IPS-18c (cell line): ENCODE measurements around the gene ANKS1B.
"Not testable (repeated sequence)": the region's sequence is repeated elsewhere in the genome, so short reads cannot be mapped to it uniquely, and the experiment has no call there.

Experiments used
- H3K4me3 ChIP-seq: 2 replicates; pipeline ENCODE4 v1.7.0; 2013; ENCODE audit warnings: low read depth, mild to moderate bottlenecking, low read length, moderate library complexity; ENCODE audit not compliant: insufficient read depth
- H3K9me3 ChIP-seq: one replicate; pipeline ENCODE4 v1.6.1; 2013; ENCODE audit warnings: mild to moderate bottlenecking, low read length, moderate library complexity; ENCODE audit not compliant: control insufficient read depth, insufficient read depth

ANKS1B gene

DNA sequence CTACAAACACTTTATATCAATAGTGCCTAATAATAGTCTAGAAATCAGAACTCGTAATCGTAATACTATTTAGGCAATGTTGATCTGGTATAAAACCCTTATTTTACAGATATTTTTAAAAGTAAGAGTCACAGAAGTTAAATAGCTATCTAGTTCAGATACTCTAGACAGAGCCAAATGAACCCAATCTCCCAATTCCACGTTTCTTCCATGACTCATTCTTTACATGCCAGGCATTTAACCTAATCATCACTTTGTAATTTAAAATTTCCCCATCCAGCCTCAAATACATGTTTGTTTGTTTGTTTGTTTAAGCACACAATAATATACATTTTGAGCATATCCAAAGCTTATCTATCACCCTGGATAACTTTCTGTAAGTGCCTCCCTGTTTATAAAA lies 373.6 kb downstream of the ANKS1B start:
- no peak overlapping the region for H3K4me3 ChIP-seq
- H3K9me3 ChIP-seq: no peaks in the 10 kb centered on the region

DNA sequence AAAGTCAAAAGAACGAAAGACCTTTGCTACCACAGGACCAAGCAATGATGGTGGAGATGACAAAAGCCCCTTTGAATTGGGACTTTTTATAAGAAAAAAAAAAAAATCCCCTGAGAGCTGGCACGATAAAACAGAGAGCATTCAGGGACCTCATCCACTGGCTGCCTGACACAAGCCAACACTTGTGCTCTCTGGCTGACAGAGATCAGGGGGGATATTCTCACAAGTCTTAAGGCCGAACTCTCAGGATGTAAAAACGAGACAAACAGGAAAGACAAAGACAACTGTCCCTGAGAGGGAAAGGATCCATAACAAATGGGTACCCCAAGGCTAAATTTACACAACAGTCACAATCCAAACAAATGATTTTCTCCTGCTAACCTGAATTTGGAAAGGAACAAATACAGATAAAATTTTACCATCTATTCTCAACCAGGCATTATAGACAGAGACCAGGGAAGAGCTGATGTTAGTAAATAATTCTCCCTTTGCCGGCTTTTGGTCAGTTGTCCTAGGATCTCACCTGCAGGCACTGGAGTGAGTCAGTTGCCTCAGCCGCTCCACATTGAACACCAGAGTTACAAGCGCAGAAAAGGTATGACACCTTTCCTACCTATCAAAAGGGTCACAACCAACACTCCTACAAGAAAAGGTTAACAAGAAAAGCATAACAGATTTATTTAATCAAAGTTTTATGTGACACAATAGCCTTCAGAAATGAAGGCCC lies 375.1 kb downstream of the ANKS1B start:
- H3K4me3 ChIP-seq: no peak overlapping the region
- no peaks in the 10 kb centered on the region for H3K9me3 ChIP-seq

DNA sequence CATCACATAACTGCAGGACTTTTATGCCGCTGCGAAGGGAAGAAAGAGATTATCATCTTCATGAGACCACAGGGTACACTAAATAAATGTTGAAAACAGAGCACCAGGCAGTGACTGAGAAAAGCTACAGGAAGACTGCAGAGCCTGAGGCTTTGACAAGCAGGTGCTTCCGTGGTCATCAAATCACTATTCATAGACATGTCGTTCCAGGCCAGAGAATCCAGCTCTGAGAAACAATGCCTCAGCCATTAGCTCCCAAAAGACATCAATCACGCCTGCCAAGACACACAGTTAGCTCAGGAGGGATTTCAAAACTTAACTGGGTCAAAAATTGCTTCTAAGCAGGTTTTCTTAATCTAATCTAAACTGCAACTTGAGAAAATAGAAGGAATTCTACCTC lies 384.3 kb downstream of the ANKS1B start:
- Histone ChIP-seq H3K9me3 (no peaks in the 10 kb centered on the region), H3K4me3 (no peak overlapping the region)

DNA sequence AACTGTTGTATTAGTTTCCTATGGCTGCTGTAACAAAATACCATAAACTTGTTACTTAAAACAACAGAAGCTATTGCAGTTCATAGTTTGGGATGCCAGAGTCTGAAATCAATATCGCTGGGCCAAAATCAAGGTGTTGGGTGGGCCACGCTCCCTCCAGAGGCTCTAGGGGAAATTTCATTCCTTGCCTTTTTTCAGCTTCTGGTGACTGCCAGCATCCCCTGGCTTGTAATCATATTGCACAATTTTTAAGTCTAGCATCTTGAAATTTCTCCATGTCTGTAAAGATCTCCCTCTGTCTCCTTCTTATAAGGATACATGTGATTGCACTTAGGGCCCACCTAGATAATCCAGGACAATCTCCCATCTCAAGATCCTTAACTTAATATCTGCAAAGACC lies 386.0 kb downstream of the ANKS1B start:
- Histone ChIP-seq H3K9me3 (no peaks in the 10 kb centered on the region), H3K4me3 (no peak overlapping the region)

DNA sequence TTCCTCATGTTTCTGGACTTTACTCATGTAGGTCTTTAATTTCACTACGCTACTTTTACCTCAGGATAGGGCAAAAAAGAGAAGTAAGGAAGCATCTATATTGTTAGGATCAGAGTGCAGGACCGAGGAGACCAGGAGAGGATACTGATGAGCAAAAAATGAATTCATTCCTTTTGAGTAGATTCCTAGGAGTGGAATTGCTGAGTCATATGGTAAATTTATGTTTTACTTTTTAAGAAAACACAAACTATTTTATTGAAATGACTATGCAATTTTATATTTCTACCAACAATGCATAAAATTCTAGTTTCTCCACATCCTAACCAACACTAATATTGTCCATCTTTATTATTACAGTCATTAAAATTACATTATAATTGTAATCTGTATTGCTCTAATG lies 388.0 kb downstream of the ANKS1B start:
- no peaks in the 10 kb centered on the region for H3K9me3 ChIP-seq
- H3K4me3 ChIP-seq: no peak overlapping the region

DNA sequence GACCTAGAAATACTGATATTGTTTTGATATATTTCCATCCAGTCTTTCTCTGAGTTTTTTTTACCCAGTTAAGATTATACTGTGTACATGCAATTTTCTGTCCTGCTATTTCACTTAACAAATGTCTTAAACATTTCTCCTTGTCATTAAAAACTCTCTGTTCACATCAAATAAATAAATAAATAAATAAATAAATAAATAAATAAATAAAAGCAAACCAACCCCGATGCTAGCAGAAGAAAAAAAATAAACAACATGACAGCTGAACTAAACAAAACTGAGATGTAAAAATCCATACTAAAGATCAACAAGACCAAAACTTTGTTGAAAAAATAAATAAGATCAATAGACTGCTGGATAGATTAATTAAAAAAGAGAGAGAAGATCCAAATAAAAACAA lies 407.6 kb downstream of the ANKS1B start:
- not testable (repeated sequence) for H3K9me3 ChIP-seq, H3K4me3 ChIP-seq

DNA sequence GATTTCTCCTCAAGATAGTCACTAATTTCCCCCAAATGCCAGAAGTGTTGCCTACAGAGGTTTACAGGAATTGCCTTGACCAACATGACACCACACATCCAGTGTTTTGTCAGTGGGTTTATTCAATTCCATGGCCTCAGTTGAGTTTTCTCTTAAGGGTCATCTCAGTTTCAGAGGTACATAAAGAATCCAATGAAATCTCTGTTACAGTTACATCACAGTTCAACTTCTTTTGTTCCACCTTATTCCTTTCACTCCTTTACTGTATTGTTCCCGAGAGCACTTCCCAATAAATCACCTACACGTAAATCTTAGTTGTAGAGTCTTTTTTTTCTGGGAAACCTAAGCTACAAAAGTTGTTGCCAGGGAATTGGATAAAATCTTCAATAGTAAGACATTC lies 410.8 kb downstream of the ANKS1B start:
- Histone ChIP-seq H3K4me3 (no peak overlapping the region), H3K9me3 (peaks cover 4% of the 10 kb centered on the region)

DNA sequence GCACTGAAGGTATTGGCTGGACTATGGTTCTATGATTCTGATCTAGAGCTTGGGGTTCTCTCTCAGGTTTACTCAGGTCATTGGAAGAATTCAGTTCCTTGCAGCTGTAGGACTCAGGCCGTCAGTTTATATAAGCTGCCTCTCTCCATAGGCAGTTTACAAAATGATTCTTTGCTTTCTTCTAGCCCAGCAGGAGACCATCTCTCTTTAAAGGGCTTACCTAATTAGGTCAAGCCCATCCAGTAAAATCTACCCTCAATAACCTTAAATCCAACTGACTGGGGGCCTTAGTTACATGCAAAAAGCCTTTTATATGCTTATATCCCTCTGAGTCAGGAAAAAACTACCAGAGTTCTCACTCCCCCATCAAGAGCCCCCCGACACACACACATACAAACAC lies 417.7 kb downstream of the ANKS1B start:
- H3K9me3 ChIP-seq: no peaks in the 10 kb centered on the region

DNA sequence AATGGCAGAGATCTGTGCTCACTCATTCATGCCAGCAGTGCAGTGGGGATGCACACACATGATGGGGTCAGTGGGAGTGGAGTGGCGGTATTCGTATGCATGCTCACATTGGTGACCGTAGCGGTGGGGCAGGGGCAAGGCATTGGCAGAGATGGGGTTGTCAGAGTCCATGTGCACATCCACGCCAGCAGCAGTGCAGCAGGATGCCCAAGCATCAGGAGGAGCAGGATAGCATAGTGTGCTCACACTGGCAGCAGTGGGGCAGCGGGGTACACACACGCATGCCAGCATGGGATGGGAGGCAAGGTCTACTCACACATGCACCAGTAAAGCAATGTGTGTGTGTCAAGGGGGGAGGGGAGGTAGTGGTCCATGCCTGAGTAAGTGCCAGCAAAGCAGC lies 426.6 kb downstream of the ANKS1B start:
- Histone ChIP-seq H3K4me3 (no peak overlapping the region), H3K9me3 (no peaks in the 10 kb centered on the region)

More for the DNA sequence above, 417.7 kb downstream of the ANKS1B start:
- no peak overlapping the region; the same call in 1 of the 2 replicates for H3K4me3 ChIP-seq

DNA sequence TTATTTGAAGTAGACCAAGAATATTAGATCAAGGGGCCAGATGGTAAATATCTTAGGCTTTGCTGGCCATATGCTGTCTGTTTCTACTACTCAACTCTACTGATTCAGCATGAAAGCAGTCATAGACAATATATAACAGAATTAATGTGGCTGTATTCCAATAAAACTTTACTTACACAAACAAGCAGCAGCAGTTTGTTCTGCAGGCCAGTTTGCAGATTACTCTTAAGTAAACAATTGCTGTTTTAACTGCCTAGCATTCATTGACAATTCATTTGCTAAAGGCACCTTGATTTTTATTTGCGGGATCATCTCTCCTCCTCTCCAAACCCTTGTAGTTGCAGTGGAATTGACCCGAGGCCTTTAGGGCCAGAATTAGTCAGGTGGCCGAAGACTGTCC lies 431.3 kb downstream of the ANKS1B start:
- no peaks in the 10 kb centered on the region for H3K9me3 ChIP-seq

DNA sequence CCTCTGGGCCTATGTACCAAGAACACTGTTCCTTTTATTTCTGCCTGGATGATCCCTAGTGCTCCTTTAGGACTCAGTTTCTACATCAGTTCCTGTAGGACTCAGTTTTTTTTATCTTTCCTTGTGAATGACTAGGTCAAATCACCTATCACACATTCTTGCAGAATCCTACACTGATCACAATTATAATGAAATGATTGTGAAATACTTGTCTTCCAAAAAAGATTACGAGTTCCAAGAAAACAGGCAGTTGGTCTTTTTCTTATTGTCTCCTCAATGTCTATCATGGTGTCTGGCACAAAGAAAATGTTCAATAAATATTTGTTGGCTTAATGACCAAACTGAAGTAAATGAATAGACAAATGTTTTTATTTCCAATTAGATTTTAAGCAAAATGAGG lies 432.7 kb downstream of the ANKS1B start:
- Histone ChIP-seq H3K9me3 (no peaks in the 10 kb centered on the region), H3K4me3 (no peak overlapping the region)

More for the DNA sequence above, 431.3 kb downstream of the ANKS1B start:
- H3K4me3 ChIP-seq: no peak overlapping the region

DNA sequence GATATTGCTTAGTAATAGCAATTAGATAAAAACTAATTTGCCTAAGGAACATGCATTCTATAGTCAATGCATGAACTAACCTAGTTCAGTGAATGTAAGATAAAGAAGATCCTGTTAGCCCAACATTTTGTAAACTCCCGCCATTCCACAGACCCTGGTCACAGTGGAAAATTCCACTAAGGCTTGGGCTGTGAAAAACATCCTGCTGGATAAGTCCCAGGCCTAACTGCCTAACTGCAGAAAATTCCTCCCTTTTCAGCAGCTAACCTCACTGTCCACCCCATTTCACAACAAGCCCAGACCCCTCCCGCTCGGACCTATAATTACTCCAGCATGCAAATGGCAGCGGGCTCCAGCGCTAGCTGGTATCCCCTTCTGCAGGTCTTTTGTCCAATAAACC lies 435.1 kb downstream of the ANKS1B start:
- Histone ChIP-seq H3K4me3 (no peak overlapping the region), H3K9me3 (no peaks in the 10 kb centered on the region)

DNA sequence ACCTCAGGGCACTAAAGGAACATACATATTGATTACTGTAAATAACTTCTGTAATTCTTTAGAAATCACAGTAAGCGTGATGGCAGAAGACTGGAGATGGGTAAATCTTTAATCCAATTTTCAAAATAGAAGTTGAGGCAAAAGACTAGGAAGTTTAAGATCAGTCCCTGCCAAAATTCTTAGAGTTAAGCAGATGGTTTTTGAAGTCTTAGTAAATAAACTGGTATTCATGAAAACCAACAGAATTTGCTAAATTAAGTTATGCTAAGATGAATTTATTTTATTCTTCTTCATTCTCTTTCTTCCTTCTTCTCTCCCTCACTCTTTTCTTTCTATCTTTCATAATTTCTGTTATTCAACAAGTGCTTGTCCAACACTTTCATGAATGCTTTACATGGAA lies 435.5 kb downstream of the ANKS1B start:
- no peak overlapping the region for H3K4me3 ChIP-seq
- H3K9me3 ChIP-seq: no peaks in the 10 kb centered on the region

DNA sequence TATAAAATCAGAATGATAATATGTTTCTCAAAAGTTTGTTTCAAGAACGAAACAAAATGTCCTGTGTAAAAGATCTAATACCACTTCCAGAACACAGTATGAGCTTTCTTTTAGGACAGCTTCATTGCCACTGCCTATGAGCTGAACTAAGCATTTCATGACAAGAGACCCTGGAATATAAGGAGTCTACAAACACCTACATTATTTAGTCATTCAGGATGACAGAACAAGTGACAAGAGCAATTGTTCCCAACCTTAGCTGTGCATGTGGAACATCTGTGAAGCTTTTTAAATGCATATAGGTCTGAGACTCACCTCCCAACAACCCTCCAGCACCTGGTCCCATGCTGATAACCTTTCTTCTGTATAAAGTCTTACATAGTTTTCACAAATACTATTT lies 440.3 kb downstream of the ANKS1B start:
- H3K9me3 ChIP-seq: no peaks in the 10 kb centered on the region
- no peak overlapping the region for H3K4me3 ChIP-seq

DNA sequence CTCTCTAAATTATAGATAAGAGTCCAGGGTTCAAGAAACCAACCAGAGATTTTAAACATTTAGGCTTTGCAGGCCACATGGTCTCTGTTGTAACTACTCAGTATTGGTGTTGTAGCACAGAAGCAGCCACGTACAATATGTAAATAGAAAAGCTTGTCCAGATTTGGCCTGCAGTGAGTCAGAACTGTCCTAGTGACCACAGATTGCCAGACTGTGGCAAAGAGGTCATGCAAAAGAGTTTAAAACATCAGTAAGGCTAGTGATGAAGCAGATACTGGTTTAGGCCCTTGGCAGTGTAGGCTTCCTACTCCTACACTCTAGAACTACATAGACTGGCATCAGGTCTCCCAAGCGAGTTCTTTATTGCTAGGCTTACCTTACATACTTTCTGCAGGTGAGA lies 454.8 kb downstream of the ANKS1B start:
- Histone ChIP-seq H3K4me3 (no peak overlapping the region), H3K9me3 (no peaks in the 10 kb centered on the region)

DNA sequence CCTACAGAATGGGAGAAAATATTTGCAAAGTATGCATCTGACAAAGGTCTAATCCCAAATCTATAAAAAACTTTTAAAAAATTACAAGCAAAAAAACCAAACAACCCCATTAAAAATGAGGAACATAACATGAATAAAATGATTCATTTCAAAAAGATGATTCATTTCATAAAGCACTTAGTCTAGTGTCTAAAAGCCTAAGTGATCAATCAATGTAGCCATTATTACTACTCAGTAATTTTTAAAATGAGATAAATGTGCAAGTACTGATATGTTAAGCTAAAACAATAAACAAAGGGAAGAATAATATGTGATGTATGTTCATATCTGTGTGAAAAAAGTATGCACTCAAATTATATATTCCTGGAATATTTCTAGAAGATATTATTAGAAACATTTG lies 456.3 kb downstream of the ANKS1B start:
- Histone ChIP-seq H3K4me3 (no peak overlapping the region), H3K9me3 (no peaks in the 10 kb centered on the region)

DNA sequence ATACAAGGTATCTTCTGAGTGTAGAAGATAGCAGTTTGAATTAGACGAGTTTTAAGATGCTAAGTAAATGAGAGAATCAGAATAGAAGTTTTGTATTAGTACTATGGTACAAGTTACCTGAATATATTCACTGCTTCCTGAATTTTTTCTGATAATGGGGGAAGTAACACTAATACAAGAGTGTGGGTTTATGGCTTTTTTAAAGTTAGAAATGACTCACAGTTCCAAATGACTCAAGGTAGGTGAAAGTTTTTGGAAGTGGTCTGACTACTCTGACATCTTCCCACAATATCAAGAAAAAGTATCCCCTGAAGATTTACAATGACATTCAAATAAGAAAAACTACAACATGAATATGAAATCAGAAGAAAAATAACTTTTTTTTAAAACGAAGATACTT lies 460.9 kb downstream of the ANKS1B start:
- Histone ChIP-seq H3K9me3 (no peaks in the 10 kb centered on the region), H3K4me3 (no peak overlapping the region)

DNA sequence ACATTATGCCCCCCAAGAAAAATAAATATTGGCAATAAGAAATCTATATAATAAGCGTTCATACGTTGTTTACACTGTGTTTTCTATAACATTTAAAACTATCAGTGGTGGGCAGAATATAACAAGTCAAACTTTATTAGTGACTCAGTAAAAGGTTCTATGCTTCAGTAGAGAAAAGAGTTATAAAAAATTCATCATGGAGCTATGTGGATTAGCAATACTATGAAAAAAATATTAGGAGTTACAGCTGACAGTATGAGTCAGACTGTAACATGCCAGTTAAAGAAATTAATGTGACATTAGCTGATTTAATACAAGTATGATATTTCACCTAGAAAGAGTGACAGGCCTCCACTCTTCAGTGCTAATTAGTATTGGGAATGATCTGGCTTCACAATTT lies 462.3 kb downstream of the ANKS1B start:
- Histone ChIP-seq H3K4me3 (no peak overlapping the region), H3K9me3 (no peaks in the 10 kb centered on the region)

DNA sequence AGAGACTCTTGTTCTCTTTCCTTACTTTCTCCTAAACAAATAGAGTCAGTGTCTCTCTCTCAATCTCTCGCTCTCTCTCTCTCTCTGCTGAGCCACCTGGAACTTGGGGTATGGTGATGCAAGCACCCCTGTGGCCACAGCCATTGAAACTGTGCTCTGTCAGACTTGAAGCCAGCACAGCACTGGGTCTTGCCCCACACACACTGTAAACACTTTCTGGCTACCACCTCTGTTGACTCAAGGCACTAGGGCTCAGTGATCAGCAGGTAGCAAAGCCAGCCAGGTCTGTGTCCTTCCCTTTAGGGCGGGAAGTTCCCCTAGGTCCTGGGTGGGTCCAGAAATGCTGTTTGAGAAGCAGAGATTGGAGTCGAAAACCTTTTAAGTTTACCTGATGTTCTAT lies 463.1 kb downstream of the ANKS1B start:
- H3K9me3 ChIP-seq: no peaks in the 10 kb centered on the region
- no peak overlapping the region for H3K4me3 ChIP-seq
